Esophagus muscularis mucosa (tissue), 4 donors: ENCODE measurements around the gene SIK3.

Source experiments
- EP300 ChIP-seq: sonication (generic); formaldehyde crosslinking; IDR thresholded peaks from one replicate; pipeline ENCODE4 v1.6.1; 2017; ENCODE audit warnings: antibody characterized with exemption
- POLR2A ChIP-seq: fragments of 450-650 bp; IDR thresholded peaks from one replicate; pipeline ENCODE4 v1.6.1; 2017; ENCODE audit warnings: antibody characterized with exemption, moderate library complexity, mild to moderate bottlenecking, low read depth
- POLR2AphosphoS5 ChIP-seq, 2 donors: sonication (generic); formaldehyde crosslinking; IDR thresholded peaks; one replicate each; pipeline ENCODE4 v1.6.1; 2017; ENCODE audit warnings: antibody characterized with exemption in 2 of 2
- TF ChIP-seq, protein P1 (sequence below), 3 experiments: fragments of 200-600 bp in 2 of 3; fragments of 450-650 bp in 1 of 3; sonication (generic) in 2 of 3; IDR thresholded peaks; one replicate each; pipeline ENCODE4 v1.5.1; 2017 to 2019; ENCODE audit warnings: antibody characterized with exemption in 3 of 3, mild to moderate bottlenecking in 2 of 3, moderate library complexity in 1 of 3

DNA sequence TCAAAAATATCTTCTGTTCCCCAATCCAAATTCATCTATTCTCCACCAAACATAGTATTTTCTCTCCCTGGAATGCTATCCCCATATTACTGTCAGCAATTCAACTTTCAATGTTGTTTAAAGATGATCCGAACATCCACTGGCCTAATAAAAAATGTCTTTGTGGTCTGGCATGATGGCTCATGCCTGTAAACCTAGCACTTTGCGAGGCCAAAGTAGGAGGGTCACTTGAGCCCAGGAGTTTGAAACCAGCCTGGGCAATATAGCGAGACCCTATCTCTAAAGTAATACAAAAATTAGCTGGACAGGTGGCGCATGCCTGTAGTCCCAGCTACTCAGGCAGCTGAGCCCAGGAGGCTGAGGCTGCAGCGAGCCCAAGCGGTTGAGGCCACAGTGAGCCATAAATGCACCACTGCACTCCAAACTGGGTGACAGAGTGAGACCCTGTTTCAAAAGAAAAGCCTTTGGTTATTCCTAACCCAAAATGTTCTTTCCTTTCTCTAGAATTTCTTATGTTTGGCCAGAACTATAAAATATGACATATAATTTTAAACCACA, 29.8 kb downstream of the SIK3 start:
- TF ChIP-seq, protein P1, sequence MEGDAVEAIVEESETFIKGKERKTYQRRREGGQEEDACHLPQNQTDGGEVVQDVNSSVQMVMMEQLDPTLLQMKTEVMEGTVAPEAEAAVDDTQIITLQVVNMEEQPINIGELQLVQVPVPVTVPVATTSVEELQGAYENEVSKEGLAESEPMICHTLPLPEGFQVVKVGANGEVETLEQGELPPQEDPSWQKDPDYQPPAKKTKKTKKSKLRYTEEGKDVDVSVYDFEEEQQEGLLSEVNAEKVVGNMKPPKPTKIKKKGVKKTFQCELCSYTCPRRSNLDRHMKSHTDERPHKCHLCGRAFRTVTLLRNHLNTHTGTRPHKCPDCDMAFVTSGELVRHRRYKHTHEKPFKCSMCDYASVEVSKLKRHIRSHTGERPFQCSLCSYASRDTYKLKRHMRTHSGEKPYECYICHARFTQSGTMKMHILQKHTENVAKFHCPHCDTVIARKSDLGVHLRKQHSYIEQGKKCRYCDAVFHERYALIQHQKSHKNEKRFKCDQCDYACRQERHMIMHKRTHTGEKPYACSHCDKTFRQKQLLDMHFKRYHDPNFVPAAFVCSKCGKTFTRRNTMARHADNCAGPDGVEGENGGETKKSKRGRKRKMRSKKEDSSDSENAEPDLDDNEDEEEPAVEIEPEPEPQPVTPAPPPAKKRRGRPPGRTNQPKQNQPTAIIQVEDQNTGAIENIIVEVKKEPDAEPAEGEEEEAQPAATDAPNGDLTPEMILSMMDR (IDR thresholded peaks at IDR 0.05): no peak
- no peak for TF ChIP-seq POLR2A
- no peak for TF ChIP-seq POLR2AphosphoS5 (IDR thresholded peaks at IDR 0.05)
- TF ChIP-seq EP300: no peak
